ENCODE data around the gene KCNS1. TPM values are rescaled to one million over a fixed set of nuclear protein-coding genes. Genes with fewer than 3 reads are reported as not detected.

The KCNS1 gene
- total RNA-seq, 1 experiment from 2014 or later: 10.7 TPM

- no TSS peak for BruUV-seq (replicated peaks)
- no peak overlapping the region for H3K4me3 Mint-ChIP-seq (ENCODE audit: low read depth, unreplicated experiment)
- intact Hi-C loops (cut with micrococcal nuclease; ENCODE audit: unreplicated experiment): loop anchor here (1.0 kb wide), 2 partner anchors 91 to 155 kb away; no protein-coding TSS in a partner anchor
- H3K36me3 Mint-ChIP-seq (ENCODE audit: insufficient read depth, unreplicated experiment): no peaks in the 10 kb centered on the region
- H3K4me1 Mint-ChIP-seq (ENCODE audit: low read depth, unreplicated experiment): no peaks in the 10 kb centered on the region
- H3K27ac Mint-ChIP-seq (ENCODE audit: unreplicated experiment): no peak overlapping the region
- CTCF ChIA-PET: interaction anchor here (0.6 to 3.1 kb wide), 18 partner anchors 8 to 155 kb away, joined by 3 to 55 read pairs (median 4); partner anchors contain the start of gene PI3
- TF ChIP-seq CTCF (IDR thresholded peaks at IDR 0.05; ENCODE audit: unreplicated experiment): peak; percentile 99
- no peaks in the 10 kb centered on the region for H3K9me3 Mint-ChIP-seq (ENCODE audit: low read depth, unreplicated experiment)
- peaks cover 18% of the 10 kb centered on the region for H3K27me3 Mint-ChIP-seq (ENCODE audit: unreplicated experiment)
- peak; percentile 90 for DNase-seq
Measured at GRCh38 chr20:45138561-45139300, 37.8 kb upstream of the KCNS1 start.

- no peak for DNase-seq
- TF ChIP-seq CTCF (IDR thresholded peaks at IDR 0.05; ENCODE audit: unreplicated experiment): no peak
- BruUV-seq (replicated peaks): no TSS peak
- Mint-ChIP-seq H3K27me3 (ENCODE audit: unreplicated experiment) (peaks cover 27% of the 10 kb centered on the region), H3K4me3 (ENCODE audit: low read depth, unreplicated experiment) (no peak overlapping the region), H3K9me3 (ENCODE audit: low read depth, unreplicated experiment) (no peaks in the 10 kb centered on the region), H3K27ac (ENCODE audit: unreplicated experiment) (no peak overlapping the region), H3K36me3 (ENCODE audit: insufficient read depth, unreplicated experiment) (no peaks in the 10 kb centered on the region), H3K4me1 (ENCODE audit: low read depth, unreplicated experiment) (no peaks in the 10 kb centered on the region)
- CTCF ChIA-PET: interaction anchor here (1.0 to 1.2 kb wide), 2 partner anchors 93 to 157 kb away, joined by 3 to 5 read pairs; no protein-coding TSS in a partner anchor
- intact Hi-C loops (cut with micrococcal nuclease; ENCODE audit: unreplicated experiment): no loop called here
Measured at GRCh38 chr20:45136911-45137310, 36.0 kb upstream of the KCNS1 start.

- Mint-ChIP-seq H3K27me3 (ENCODE audit: unreplicated experiment) (peaks cover 58% of the 10 kb centered on the region), H3K4me3 (ENCODE audit: low read depth, unreplicated experiment) (no peak overlapping the region), H3K36me3 (ENCODE audit: insufficient read depth, unreplicated experiment) (no peaks in the 10 kb centered on the region), H3K9me3 (ENCODE audit: low read depth, unreplicated experiment) (no peaks in the 10 kb centered on the region), H3K4me1 (ENCODE audit: low read depth, unreplicated experiment) (no peaks in the 10 kb centered on the region), H3K27ac (ENCODE audit: unreplicated experiment) (no peak overlapping the region)
- no TSS peak for BruUV-seq (replicated peaks)
- no peak for DNase-seq
- intact Hi-C loops (cut with micrococcal nuclease; ENCODE audit: unreplicated experiment): no loop called here
- CTCF ChIA-PET: interaction anchor here (0.7 to 1.8 kb wide), 2 partner anchors 10 to 84 kb away, joined by 3 to 4 read pairs; no protein-coding TSS in a partner anchor
- TF ChIP-seq CTCF (IDR thresholded peaks at IDR 0.05; ENCODE audit: unreplicated experiment): no peak
Measured at GRCh38 chr20:45128099-45128498, 27.2 kb upstream of the KCNS1 start.

- no TSS peak for BruUV-seq (replicated peaks)
- no peak within 1 kb of the TSS for H3K4me3 Mint-ChIP-seq (ENCODE audit: low read depth, unreplicated experiment)
- CTCF ChIA-PET: interaction anchor here (0.5 to 1.6 kb wide), 4 partner anchors 28 to 166 kb away, joined by 3 to 8 read pairs (median 6); partner anchors contain the start of gene SLPI
- no peak within 1 kb of the TSS for H3K27ac Mint-ChIP-seq (ENCODE audit: unreplicated experiment)
- DNase-seq: no peak
- intact Hi-C loops (cut with micrococcal nuclease; ENCODE audit: unreplicated experiment): no loop called here
- TF ChIP-seq CTCF (IDR thresholded peaks at IDR 0.05; ENCODE audit: unreplicated experiment): no peak
- H3K36me3 Mint-ChIP-seq (ENCODE audit: insufficient read depth, unreplicated experiment): no peaks in the 10 kb centered on the region
- H3K9me3 Mint-ChIP-seq (ENCODE audit: low read depth, unreplicated experiment): no peaks in the 10 kb centered on the region
- H3K4me1 Mint-ChIP-seq (ENCODE audit: low read depth, unreplicated experiment): no peaks in the 10 kb centered on the region
- H3K27me3 Mint-ChIP-seq (ENCODE audit: unreplicated experiment): peaks cover 57% of the 10 kb centered on the region
Measured at GRCh38 chr20:45124365-45124764, 23.4 kb upstream of the KCNS1 start, which contains the start of gene WFDC12. TSS of gene WFDC12 (minus strand) at chr20:45124465. CDS start at chr20:45124447, 18 bp downstream.
